Endodermal cell (in vitro differentiated cells): Measurements from ENCODE around the gene BPIFB2. TPM values are rescaled to one million over a fixed set of nuclear protein-coding genes. Genes with fewer than 3 reads are reported as not detected.

Experiments
- DNase-seq: peaks from one replicate; pipeline ENCODE4 v3.0.0-alpha.2; 2017
- H3K27ac ChIP-seq: 2 replicates; pipeline ENCODE4 v1.5.1; 2013; ENCODE audit warnings: mild to moderate bottlenecking, low read depth, low read length, moderate library complexity
- H3K27me3 ChIP-seq: 2 replicates; pipeline ENCODE4 v1.6.1; 2013; ENCODE audit warnings: mild to moderate bottlenecking, low read length, moderate library complexity; ENCODE audit not compliant: insufficient read depth, control insufficient read depth, poor library complexity, severe bottlenecking
- H3K36me3 ChIP-seq: 2 replicates; pipeline ENCODE4 v1.7.0; 2013; ENCODE audit warnings: mild to moderate bottlenecking, low read length, moderate library complexity; ENCODE audit not compliant: control insufficient read depth, insufficient read depth
- H3K4me1 ChIP-seq: one replicate; pipeline ENCODE4 v1.7.0; 2013; ENCODE audit warnings: low read length; ENCODE audit not compliant: control insufficient read depth, insufficient read depth
- H3K4me3 ChIP-seq: 2 replicates; pipeline ENCODE4 v1.5.1; 2013; ENCODE audit warnings: mild to moderate bottlenecking, low read length, moderate library complexity
- H3K9ac ChIP-seq: 2 replicates; pipeline ENCODE4 v1.6.1; 2013; ENCODE audit warnings: mild to moderate bottlenecking, low read length, moderate library complexity; ENCODE audit not compliant: poor library complexity, severe bottlenecking; ENCODE audit errors: extremely low read depth
- H3K9me3 ChIP-seq: 2 replicates; pipeline ENCODE4 v1.6.1; 2013; ENCODE audit warnings: mild to moderate bottlenecking, low read length, moderate library complexity; ENCODE audit not compliant: control insufficient read depth
- H3K27ac Mint-ChIP-seq: 2 replicates; pipeline ENCODE4 v1.8.0; 2020; ENCODE audit warnings: mixed read lengths
- H3K27me3 Mint-ChIP-seq: 2 replicates; pipeline ENCODE4 v1.8.0; 2021; ENCODE audit warnings: mild to moderate bottlenecking, mixed read lengths; ENCODE audit not compliant: insufficient read depth
- H3K36me3 Mint-ChIP-seq: 2 replicates; pipeline ENCODE4 v1.8.0; 2020; ENCODE audit warnings: low read depth, mixed read lengths
- H3K4me1 Mint-ChIP-seq: 2 replicates; pipeline ENCODE4 v1.8.0; 2020; ENCODE audit warnings: mixed read lengths
- H3K4me3 Mint-ChIP-seq: 2 replicates; pipeline ENCODE4 v1.8.0; 2020; ENCODE audit warnings: mild to moderate bottlenecking, moderate library complexity, mixed read lengths
- H3K9me3 Mint-ChIP-seq: 2 replicates; pipeline ENCODE4 v1.8.0; 2020; ENCODE audit warnings: mild to moderate bottlenecking, mixed read lengths
- CTCF ChIP-seq: fragments of 200-600 bp; sonication (generic); conservative IDR thresholded peaks from 2 replicates; pipeline ENCODE4 v1.5.0; 2021; ENCODE audit warnings: antibody characterized with exemption, mild to moderate bottlenecking
- WGBS, 2 experiments: methylation state at CpG; one replicate each; pipeline versions ENCODE4 v1.1.5 to v1.1.7; 2013; ENCODE audit warnings: missing lambda C conversion rate in 2 of 2, mixed read lengths in 1 of 2; ENCODE audit not compliant: insufficient coverage in 1 of 2, insufficient read length in 1 of 2; 5-methylcytosine and 5-hydroxymethylcytosine counted together
- total RNA-seq, 2 donors: library from RNA; stranded (reverse); fragmentation: NEBNext Ultra II Directional in 1 of 2; extraction: Animal tissue kit (Norgen Biotek cat#: 25700) in 1 of 2; gene quantifications; 2 replicates in 1 of 2; 3 replicates in 1 of 2; pipeline ENCODE4 v1.2.1, GENCODE V29; 2021

The BPIFB2 gene
- total RNA-seq, 2 donors from 2014 or later: not detected

GRCh38 chr20:32989507-32990283, 17.8 kb upstream of the BPIFB2 start:
- H3K36me3 ChIP-seq: no peaks in the 10 kb centered on the region
- no peak overlapping the region for H3K4me3 ChIP-seq
- TF ChIP-seq CTCF: no peak
- Mint-ChIP-seq H3K4me3 (no peak overlapping the region), H3K9me3 (peaks cover under 1% of the 10 kb centered on the region), H3K27me3 (no peaks in the 10 kb centered on the region), H3K4me1 (peaks cover 10% of the 10 kb centered on the region), H3K27ac (no peak overlapping the region), H3K36me3 (no peaks in the 10 kb centered on the region)
- no peak for DNase-seq
- H3K27me3 ChIP-seq: no peaks in the 10 kb centered on the region
- 87 to 89% methylated on average over 11 to 14 of the region's 14 CpGs for WGBS, 2 experiments
- no peak overlapping the region for H3K9ac ChIP-seq
- no peak overlapping the region for H3K27ac ChIP-seq
- no peaks in the 10 kb centered on the region for H3K9me3 ChIP-seq
- no peaks in the 10 kb centered on the region for H3K4me1 ChIP-seq

GRCh38 chr20:32990426-32990825, 17.1 kb upstream of the BPIFB2 start:
- no peaks in the 10 kb centered on the region for H3K27me3 ChIP-seq
- H3K27me3 Mint-ChIP-seq: no peaks in the 10 kb centered on the region
- H3K9ac ChIP-seq: no peak overlapping the region
- H3K9me3 ChIP-seq: peaks cover 4% of the 10 kb centered on the region
- TF ChIP-seq CTCF: no peak
- no peak overlapping the region for H3K27ac Mint-ChIP-seq
- no peaks in the 10 kb centered on the region for H3K36me3 Mint-ChIP-seq
- peaks cover 7% of the 10 kb centered on the region for H3K9me3 Mint-ChIP-seq
- no peak overlapping the region for H3K27ac ChIP-seq
- H3K4me3 ChIP-seq: no peak overlapping the region
- peaks cover 3% of the 10 kb centered on the region for H3K4me1 Mint-ChIP-seq
- no peak overlapping the region for H3K4me3 Mint-ChIP-seq
- H3K4me1 ChIP-seq: no peaks in the 10 kb centered on the region
- DNase-seq: no peak
- WGBS, 2 experiments: 85 to 90% methylated on average over 2 to 3 of the region's 3 CpGs
- H3K36me3 ChIP-seq: no peaks in the 10 kb centered on the region

- Histone ChIP-seq H3K9ac (no peak overlapping the region), H3K4me1 (no peaks in the 10 kb centered on the region), H3K27me3 (no peaks in the 10 kb centered on the region), H3K36me3 (no peaks in the 10 kb centered on the region), H3K27ac (no peak overlapping the region), H3K4me3 (no peak overlapping the region), H3K9me3 (peaks cover 9% of the 10 kb centered on the region)
- Mint-ChIP-seq H3K9me3 (peaks cover 11% of the 10 kb centered on the region), H3K27me3 (no peaks in the 10 kb centered on the region), H3K4me1 (no peaks in the 10 kb centered on the region), H3K4me3 (no peak overlapping the region), H3K36me3 (no peaks in the 10 kb centered on the region), H3K27ac (no peak overlapping the region)
- no peak for TF ChIP-seq CTCF
- no peak for DNase-seq
- WGBS, 2 experiments: 88 to 90% methylated on average over 1 to 3 of the region's 3 CpGs
These were observed 16.1 kb upstream of the BPIFB2 start for GRCh38 chr20:32991383-32991782.
